Nephron (organoid): ENCODE results near the gene GID4.

Experiments used
- H3K27ac Mint-ChIP-seq, 3 experiments: 2 replicates each; pipeline ENCODE4 v1.8.0; 2020; ENCODE audit warnings: mixed read lengths in 3 of 3, mild to moderate bottlenecking in 2 of 3, moderate library complexity in 1 of 3
- H3K27me3 Mint-ChIP-seq: 2 replicates; pipeline ENCODE4 v1.8.0; 2021; ENCODE audit warnings: low read depth, mild to moderate bottlenecking, moderate library complexity, mixed read lengths
- H3K36me3 Mint-ChIP-seq: 2 replicates; pipeline ENCODE4 v1.8.0; 2020; ENCODE audit warnings: low read depth, mixed read lengths
- H3K4me1 Mint-ChIP-seq: 2 replicates; pipeline ENCODE4 v1.8.0; 2020; ENCODE audit warnings: mixed read lengths
- H3K4me3 Mint-ChIP-seq, 3 experiments: 2 replicates each; pipeline ENCODE4 v1.8.0; 2020; ENCODE audit warnings: mild to moderate bottlenecking in 3 of 3, mixed read lengths in 3 of 3, moderate library complexity in 2 of 3
- H3K9me3 Mint-ChIP-seq: 2 replicates; pipeline ENCODE4 v1.8.0; 2020; ENCODE audit warnings: mixed read lengths
- TF ChIP-seq, protein P1 (sequence below), 3 experiments: fragments of 200-600 bp; sonication (generic); IDR thresholded peaks; one replicate each; pipeline ENCODE4 v1.5.0; 2021; ENCODE audit warnings: antibody characterized with exemption in 3 of 3; ENCODE audit not compliant: unreplicated experiment in 3 of 3

Gene GID4

DNA sequence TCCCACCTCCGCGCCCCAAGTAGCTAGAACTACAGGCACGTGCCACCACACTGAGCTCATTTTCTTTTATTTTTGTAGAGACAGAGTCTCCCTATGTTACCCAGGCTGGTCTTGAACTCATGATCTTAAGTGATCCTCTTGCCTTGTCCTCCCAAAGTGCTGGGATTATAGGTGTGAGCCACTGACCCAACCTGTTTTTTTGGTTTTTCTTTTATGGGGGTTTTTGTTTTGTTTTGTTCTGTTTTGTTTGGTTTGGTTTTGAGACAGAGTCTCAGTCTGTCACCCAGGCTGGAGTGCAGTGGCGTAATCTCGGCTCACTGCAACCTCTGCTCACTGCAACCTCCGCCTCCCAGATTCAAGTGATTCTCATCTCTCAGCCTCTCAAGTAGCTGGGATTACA lies 16.4 kb downstream of the GID4 start:
- Mint-ChIP-seq H3K27ac (no peak overlapping the region), H3K9me3 (no peaks in the 10 kb centered on the region), H3K4me3 (no peak overlapping the region), H3K27me3 (no peaks in the 10 kb centered on the region), H3K36me3 (peaks cover 62% of the 10 kb centered on the region), H3K4me1 (no peaks in the 10 kb centered on the region)
- TF ChIP-seq, protein P1, sequence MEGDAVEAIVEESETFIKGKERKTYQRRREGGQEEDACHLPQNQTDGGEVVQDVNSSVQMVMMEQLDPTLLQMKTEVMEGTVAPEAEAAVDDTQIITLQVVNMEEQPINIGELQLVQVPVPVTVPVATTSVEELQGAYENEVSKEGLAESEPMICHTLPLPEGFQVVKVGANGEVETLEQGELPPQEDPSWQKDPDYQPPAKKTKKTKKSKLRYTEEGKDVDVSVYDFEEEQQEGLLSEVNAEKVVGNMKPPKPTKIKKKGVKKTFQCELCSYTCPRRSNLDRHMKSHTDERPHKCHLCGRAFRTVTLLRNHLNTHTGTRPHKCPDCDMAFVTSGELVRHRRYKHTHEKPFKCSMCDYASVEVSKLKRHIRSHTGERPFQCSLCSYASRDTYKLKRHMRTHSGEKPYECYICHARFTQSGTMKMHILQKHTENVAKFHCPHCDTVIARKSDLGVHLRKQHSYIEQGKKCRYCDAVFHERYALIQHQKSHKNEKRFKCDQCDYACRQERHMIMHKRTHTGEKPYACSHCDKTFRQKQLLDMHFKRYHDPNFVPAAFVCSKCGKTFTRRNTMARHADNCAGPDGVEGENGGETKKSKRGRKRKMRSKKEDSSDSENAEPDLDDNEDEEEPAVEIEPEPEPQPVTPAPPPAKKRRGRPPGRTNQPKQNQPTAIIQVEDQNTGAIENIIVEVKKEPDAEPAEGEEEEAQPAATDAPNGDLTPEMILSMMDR (IDR thresholded peaks at IDR 0.05; ENCODE audit: unreplicated experiment in 3 of 3): no peak

DNA sequence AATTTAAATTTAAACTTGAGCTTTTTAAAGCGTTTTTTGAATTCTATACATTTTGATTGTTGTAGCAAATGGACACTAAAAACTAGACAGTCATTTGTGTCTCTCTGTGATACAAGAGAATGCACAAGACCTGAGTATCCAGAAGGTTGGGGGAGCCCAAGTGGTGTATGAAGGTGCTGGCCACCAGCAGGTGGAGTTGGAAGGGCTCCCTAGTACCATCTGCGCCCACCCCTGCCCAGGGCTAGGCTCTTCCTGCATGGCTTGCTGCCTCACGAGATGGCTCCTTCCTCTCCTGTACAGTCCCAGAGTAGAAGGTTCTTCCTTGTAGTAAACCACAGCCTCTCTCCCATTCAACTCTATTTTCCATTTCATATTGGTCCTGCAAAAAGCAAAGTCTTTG lies 17.0 kb downstream of the GID4 start:
- TF ChIP-seq, protein P1 (IDR thresholded peaks at IDR 0.05; ENCODE audit: unreplicated experiment in 3 of 3): no peak
- Mint-ChIP-seq H3K36me3 (peaks cover 59% of the 10 kb centered on the region), H3K9me3 (no peaks in the 10 kb centered on the region), H3K4me1 (no peaks in the 10 kb centered on the region), H3K27me3 (no peaks in the 10 kb centered on the region), H3K4me3 (no peak overlapping the region), H3K27ac (no peak overlapping the region)

DNA sequence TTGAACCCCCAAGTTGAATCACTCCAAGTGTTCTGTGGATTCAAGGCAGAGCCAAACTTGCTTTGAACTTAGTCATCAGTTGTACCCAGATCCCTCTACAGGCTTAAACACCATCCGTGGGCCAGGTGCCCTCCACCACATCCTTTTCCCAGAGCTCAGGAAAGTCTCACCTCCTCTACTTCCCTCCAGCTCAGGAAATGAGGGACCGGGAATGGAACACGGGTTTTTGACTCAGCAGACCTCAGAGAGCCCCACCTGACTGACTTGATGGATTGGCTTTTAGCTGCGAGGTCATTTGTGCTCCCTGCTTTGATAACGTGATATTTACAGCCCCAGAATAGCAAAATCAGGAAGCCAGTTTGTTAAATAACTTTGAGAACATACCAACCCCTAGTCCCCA lies 20.1 kb downstream of the GID4 start:
- no peaks in the 10 kb centered on the region for H3K27me3 Mint-ChIP-seq
- H3K36me3 Mint-ChIP-seq: peaks cover 59% of the 10 kb centered on the region
- H3K27ac Mint-ChIP-seq: no peak overlapping the region
- H3K4me1 Mint-ChIP-seq: no peaks in the 10 kb centered on the region
- H3K4me3 Mint-ChIP-seq: no peak overlapping the region
- H3K9me3 Mint-ChIP-seq: no peaks in the 10 kb centered on the region
- TF ChIP-seq, protein P1 (IDR thresholded peaks at IDR 0.05; ENCODE audit: unreplicated experiment in 3 of 3): no peak

DNA sequence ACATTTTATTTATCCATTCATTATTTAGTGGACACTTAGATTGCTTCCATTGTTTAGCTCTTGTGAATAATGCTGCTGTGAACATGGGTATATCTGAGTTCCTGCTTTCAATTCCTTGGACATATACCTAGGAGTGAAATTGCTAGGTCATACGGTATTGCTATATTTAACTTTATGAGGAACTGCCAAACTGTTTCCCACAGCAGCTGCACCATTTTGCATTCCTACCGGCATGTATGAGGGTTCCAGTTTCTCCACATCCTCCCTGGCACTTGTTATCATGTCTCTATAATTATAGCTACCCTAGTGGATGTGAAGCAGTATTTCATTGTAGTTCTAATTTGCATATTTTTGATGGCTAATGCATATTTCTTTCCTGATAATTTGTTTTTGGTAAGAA lies 24.8 kb downstream of the GID4 start:
- TF ChIP-seq, protein P1 (IDR thresholded peaks at IDR 0.05; ENCODE audit: unreplicated experiment in 3 of 3): no peak
- Mint-ChIP-seq H3K4me1 (no peaks in the 10 kb centered on the region), H3K27me3 (peaks cover 3% of the 10 kb centered on the region), H3K4me3 (no peak overlapping the region), H3K36me3 (peaks cover 31% of the 10 kb centered on the region), H3K9me3 (no peaks in the 10 kb centered on the region), H3K27ac (no peak overlapping the region)

DNA sequence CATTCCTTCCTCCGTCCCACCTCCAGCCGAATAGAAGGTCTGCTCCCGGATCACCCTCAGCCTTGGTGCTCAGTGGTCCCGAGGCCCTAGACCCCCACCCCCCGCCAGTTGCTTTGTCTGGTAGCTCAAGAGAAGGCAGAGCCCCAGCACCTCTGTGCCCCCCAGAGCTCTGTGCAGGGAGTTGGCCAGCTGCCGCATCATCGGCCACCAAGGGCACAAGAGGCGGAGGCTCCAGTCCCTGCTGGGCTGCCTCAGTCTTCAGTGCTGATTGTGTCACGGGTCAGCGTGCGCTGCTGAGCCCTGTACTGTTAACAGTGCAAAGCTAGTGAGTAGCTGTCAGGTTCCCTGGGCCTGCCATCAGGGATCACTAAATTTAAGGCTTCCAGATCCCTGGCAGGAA lies 26.3 kb downstream of the GID4 start:
- Mint-ChIP-seq H3K36me3 (peaks cover 25% of the 10 kb centered on the region), H3K9me3 (no peaks in the 10 kb centered on the region), H3K4me3 (no peak overlapping the region), H3K27me3 (peaks cover 3% of the 10 kb centered on the region), H3K4me1 (peaks cover under 1% of the 10 kb centered on the region), H3K27ac (no peak overlapping the region)
- TF ChIP-seq, protein P1 (IDR thresholded peaks at IDR 0.05; ENCODE audit: unreplicated experiment in 3 of 3): no peak

DNA sequence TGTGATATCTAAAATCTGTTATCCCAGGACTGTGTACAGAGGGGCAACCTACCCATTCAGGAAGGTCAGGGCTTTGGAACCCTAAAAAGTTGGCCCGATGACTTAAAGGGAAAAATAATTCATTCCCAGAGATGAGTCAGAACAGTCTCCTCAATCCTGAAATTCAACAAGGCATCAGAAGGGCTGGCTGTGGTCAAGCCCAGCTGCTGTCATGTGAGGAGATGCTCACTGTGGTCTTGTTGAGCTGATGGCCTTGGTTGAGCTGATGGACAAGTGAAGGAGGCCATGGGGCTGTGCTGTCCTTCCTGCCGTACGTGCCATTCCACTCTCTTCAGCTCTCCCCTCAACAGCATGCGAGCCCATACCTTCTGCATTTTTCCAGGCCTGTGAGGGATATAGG lies 27.7 kb downstream of the GID4 start:
- Mint-ChIP-seq H3K4me1 (peaks cover 13% of the 10 kb centered on the region), H3K27me3 (peaks cover 3% of the 10 kb centered on the region), H3K4me3 (no peak overlapping the region), H3K27ac (no peak overlapping the region), H3K36me3 (peaks cover 22% of the 10 kb centered on the region), H3K9me3 (no peaks in the 10 kb centered on the region)
- TF ChIP-seq, protein P1 (IDR thresholded peaks at IDR 0.05; ENCODE audit: unreplicated experiment in 3 of 3): no peak
